ENCODE results near the gene MKNK2. TPM values are rescaled to one million over a fixed set of nuclear protein-coding genes. Genes with fewer than 3 reads are reported as not detected.

Gene MKNK2
- total RNA-seq: 81.3 and 83.3 TPM in 2 replicates
- long read RNA-seq, partial matches to known transcripts: 0 of 1 reads
- long read RNA-seq, other reads (novel, unspliced or antisense): 1 of 1 reads

DNA sequence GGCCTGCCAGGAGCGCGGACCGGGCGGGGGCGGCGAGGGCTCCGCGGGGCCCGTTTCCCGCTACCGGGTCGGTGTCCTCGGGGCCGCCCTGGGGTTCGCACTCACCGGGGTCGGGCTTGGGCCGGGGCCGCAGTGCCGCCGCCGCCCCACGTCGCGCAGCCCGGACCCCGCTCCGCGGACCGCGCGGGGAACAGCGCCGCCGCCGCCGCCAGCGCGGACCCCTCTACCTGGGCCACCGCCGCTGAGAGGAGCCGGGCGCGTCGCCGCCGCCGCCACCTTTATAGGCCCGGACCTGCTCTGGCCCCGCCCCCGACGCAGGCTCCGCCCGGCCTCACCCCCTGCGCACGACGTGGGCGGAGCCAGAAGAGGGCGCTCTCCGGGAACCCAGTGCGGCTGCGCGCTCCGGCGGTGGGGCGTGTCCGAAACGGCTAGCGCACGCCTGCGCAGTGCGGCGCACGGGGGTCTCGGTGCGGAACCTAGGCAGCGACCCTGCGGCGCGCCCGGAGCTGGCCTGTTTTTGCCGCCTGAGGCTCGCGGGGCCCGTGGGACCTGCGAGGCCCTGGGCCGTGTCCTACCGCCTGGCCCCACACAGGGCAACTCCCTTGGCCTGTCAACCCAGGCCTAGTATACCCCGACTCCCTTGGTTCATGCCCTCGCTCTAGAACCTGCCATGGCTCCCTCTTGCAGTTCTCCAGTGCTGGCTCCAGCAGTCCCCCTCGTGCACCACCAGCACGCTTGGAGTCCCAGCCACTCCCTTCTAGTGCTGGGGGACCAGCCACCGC is at the start of gene MKNK2:
Gene MKNK2, minus strand, starts transcription at position 254 of the 782 bp plus-strand sequence. CDS start 393 bp downstream, outside the sequence.
- DNase-seq (ENCODE audit: extremely low spot score, unreplicated experiment): peak; percentile 98
- H3K9me3 Mint-ChIP-seq (ENCODE audit: unreplicated experiment): no peaks in the 10 kb centered on the region
- no peaks in the 10 kb centered on the region for H3K27me3 Mint-ChIP-seq (ENCODE audit: unreplicated experiment)
- peak; percentile 70 for TF ChIP-seq CTCF (IDR thresholded peaks at IDR 0.05)
- H3K4me3 Mint-ChIP-seq (ENCODE audit: unreplicated experiment): peak within 1 kb of the TSS; percentile 82
- peak within 1 kb of the TSS; percentile 74 for H3K27ac Mint-ChIP-seq (ENCODE audit: unreplicated experiment)
- H3K4me1 Mint-ChIP-seq (ENCODE audit: unreplicated experiment): peaks cover 42% of the 10 kb centered on the region
- H3K36me3 Mint-ChIP-seq (ENCODE audit: unreplicated experiment): peaks cover 3% of the 10 kb centered on the region

GRCh38 chr19:2100719-2101061 is 49.6 kb upstream of the MKNK2 start:
- peaks cover 26% of the 10 kb centered on the region for H3K36me3 Mint-ChIP-seq (ENCODE audit: unreplicated experiment)
- no peaks in the 10 kb centered on the region for H3K27me3 Mint-ChIP-seq (ENCODE audit: unreplicated experiment)
- no peak for DNase-seq (ENCODE audit: extremely low spot score, unreplicated experiment)
- H3K4me1 Mint-ChIP-seq (ENCODE audit: unreplicated experiment): peaks cover 5% of the 10 kb centered on the region
- H3K9me3 Mint-ChIP-seq (ENCODE audit: unreplicated experiment): no peaks in the 10 kb centered on the region
- H3K4me3 Mint-ChIP-seq (ENCODE audit: unreplicated experiment): no peak overlapping the region
- H3K27ac Mint-ChIP-seq (ENCODE audit: unreplicated experiment): no peak overlapping the region
- TF ChIP-seq CTCF (IDR thresholded peaks at IDR 0.05): no peak

DNA sequence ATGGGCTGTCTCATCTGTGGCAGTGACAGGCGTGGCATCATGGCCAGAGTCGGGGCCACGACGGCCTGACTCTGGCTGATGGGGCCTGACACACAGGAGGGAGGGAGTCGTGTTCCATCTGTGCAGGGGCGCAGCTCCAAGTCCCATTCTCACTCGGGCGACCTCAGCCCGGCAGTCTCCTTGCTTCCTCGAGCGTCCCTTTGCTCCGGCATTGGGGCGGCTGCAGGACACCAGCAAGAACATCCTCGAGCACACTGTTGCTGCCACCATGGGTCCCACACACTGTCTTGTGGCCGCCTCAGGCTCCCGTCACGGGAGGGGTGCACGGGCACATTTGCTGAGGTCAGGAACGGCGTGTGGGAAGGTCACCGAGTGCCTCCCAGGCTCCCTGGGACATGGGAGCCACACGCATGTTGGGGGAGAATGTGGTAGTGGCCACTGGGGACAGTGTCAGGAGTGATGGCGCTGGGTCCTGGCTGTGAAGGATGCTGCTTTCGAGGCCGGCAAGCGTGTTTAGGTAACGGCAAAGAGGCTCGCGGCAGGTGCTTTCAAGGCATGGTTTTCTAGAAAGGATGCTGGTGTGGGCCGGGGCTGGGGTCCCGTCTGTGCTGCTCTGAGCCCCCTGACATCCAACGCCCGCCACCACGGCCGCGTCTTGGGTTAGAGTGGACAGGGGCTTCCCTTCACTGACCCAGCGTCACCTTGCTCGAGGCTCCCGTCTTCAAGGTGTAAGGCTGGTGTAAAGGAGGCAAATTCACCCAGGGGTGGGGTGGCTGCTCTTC is 49.1 kb upstream of the MKNK2 start:
- Mint-ChIP-seq H3K27ac (ENCODE audit: unreplicated experiment) (no peak overlapping the region), H3K27me3 (ENCODE audit: unreplicated experiment) (no peaks in the 10 kb centered on the region), H3K4me3 (ENCODE audit: unreplicated experiment) (no peak overlapping the region), H3K4me1 (ENCODE audit: unreplicated experiment) (peaks cover 9% of the 10 kb centered on the region), H3K9me3 (ENCODE audit: unreplicated experiment) (no peaks in the 10 kb centered on the region), H3K36me3 (ENCODE audit: unreplicated experiment) (peaks cover 21% of the 10 kb centered on the region)
- no peak for DNase-seq (ENCODE audit: extremely low spot score, unreplicated experiment)
- no peak for TF ChIP-seq CTCF (IDR thresholded peaks at IDR 0.05)

DNA sequence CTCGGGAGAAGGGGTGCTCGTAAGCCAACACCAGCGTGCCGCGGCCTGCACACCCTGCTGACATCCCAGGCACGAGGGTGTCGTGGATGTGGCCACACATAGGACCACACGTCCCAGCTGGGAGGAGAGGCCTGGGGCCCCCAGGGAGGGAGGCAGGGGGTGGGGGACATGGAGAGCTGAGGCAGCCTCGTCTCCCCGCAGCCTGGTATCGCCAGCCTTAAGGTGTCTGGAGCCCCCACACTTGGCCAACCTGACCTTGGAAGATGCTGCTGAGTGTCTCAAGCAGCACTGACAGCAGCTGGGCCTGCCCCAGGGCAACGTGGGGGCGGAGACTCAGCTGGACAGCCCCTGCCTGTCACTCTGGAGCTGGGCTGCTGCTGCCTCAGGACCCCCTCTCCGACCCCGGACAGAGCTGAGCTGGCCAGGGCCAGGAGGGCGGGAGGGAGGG is 48.0 kb upstream of the MKNK2 start:
- Mint-ChIP-seq H3K4me1 (ENCODE audit: unreplicated experiment) (peaks cover 19% of the 10 kb centered on the region), H3K27ac (ENCODE audit: unreplicated experiment) (no peak overlapping the region), H3K9me3 (ENCODE audit: unreplicated experiment) (no peaks in the 10 kb centered on the region), H3K4me3 (ENCODE audit: unreplicated experiment) (no peak overlapping the region), H3K27me3 (ENCODE audit: unreplicated experiment) (no peaks in the 10 kb centered on the region), H3K36me3 (ENCODE audit: unreplicated experiment) (peaks cover 14% of the 10 kb centered on the region)
- no peak for TF ChIP-seq CTCF (IDR thresholded peaks at IDR 0.05)
- DNase-seq (ENCODE audit: extremely low spot score, unreplicated experiment): no peak

- H3K27ac Mint-ChIP-seq (ENCODE audit: unreplicated experiment): no peak overlapping the region
- peaks cover 28% of the 10 kb centered on the region for H3K4me1 Mint-ChIP-seq (ENCODE audit: unreplicated experiment)
- H3K9me3 Mint-ChIP-seq (ENCODE audit: unreplicated experiment): no peaks in the 10 kb centered on the region
- peaks cover 7% of the 10 kb centered on the region for H3K36me3 Mint-ChIP-seq (ENCODE audit: unreplicated experiment)
- no peak for DNase-seq (ENCODE audit: extremely low spot score, unreplicated experiment)
- no peak overlapping the region for H3K4me3 Mint-ChIP-seq (ENCODE audit: unreplicated experiment)
- no peak for TF ChIP-seq CTCF (IDR thresholded peaks at IDR 0.05)
- H3K27me3 Mint-ChIP-seq (ENCODE audit: unreplicated experiment): no peaks in the 10 kb centered on the region
Observed at GRCh38 chr19:2097886-2098327, 46.9 kb upstream of the MKNK2 start.

Measured in osteocyte (in vitro differentiated cells).